ENCODE measurements around the gene SNX9. TPM values are rescaled to one million over a fixed set of nuclear protein-coding genes. Genes with fewer than 3 reads are reported as not detected.
A peak's percentile ranks its signal among the peaks of the same experiment; 100 is the strongest.

SNX9 gene
- total RNA-seq: 25.0 TPM
- long read RNA-seq, full-length matches to known transcripts: 95 of 113 reads
- long read RNA-seq, partial matches to known transcripts: 11 of 113 reads
- long read RNA-seq, other reads (novel, unspliced or antisense): 7 of 113 reads

DNA sequence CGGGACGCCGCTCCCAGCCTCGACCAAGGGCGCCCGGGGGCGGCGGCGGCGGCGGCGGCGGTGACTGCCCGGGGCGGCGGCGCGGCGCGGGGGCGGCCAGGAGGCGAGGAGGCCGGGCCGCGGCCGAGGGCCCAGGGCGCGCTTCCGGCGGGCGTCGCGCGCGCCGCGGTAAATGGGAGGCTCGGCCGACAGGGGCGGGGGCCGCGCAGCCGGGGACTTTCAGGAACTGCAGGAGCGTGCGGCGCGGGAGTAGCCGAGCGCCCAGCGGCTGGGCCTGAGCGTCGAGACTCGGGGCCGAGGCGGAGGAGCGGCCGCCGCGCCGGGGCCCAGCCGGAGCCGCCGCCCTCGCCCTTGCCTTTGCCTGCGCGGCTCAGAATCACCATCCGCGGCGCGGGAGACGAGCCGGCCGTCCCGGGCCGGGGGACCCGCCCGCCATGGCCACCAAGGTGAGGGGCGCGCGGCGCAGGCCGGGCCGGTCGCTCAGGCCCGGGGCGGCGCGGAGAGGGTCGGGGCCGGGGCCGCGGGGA lies at the start of gene SNX9:
Gene SNX9, plus strand, starts transcription at position 246 of the 527 bp plus-strand sequence. Its CDS starts 189 bp downstream, at position 435.
- H3K9me3 ChIP-seq: no peaks in the 10 kb centered on the region
- no peak for TF ChIP-seq CTCF (IDR thresholded peaks at IDR 0.05)
- DNase-seq (peak; percentile 87), ATAC-seq (peak; percentile 95)
- intact Hi-C loops (cut with DNase I): no loop called here
- H3K27me3 ChIP-seq: peaks cover 3% of the 10 kb centered on the region
- peaks cover 17% of the 10 kb centered on the region for H3K4me1 ChIP-seq
- no peaks in the 10 kb centered on the region for H3K36me3 ChIP-seq
- peak within 1 kb of the TSS; percentile 91 for H3K27ac ChIP-seq
- H3K4me3 ChIP-seq: peak within 1 kb of the TSS; percentile 82

GRCh38 chr6:157773248-157773773 lies 49.7 kb upstream of the SNX9 start:
- intact Hi-C loops (cut with DNase I): no loop called here
- ATAC-seq (no peak), DNase-seq (no peak)
- Histone ChIP-seq H3K27me3 (peaks cover 9% of the 10 kb centered on the region), H3K4me1 (peaks cover 4% of the 10 kb centered on the region), H3K9me3 (no peaks in the 10 kb centered on the region), H3K36me3 (no peaks in the 10 kb centered on the region), H3K27ac (no peak overlapping the region), H3K4me3 (no peak overlapping the region)
- TF ChIP-seq CTCF (IDR thresholded peaks at IDR 0.05): no peak

GRCh38 chr6:157774153-157775135 lies 48.6 kb upstream of the SNX9 start:
- H3K27me3 ChIP-seq: peaks cover 9% of the 10 kb centered on the region
- no peaks in the 10 kb centered on the region for H3K36me3 ChIP-seq
- peaks cover under 1% of the 10 kb centered on the region for H3K4me1 ChIP-seq
- DNase-seq: no peak
- H3K27ac ChIP-seq: no peak overlapping the region
- no peak for TF ChIP-seq CTCF (IDR thresholded peaks at IDR 0.05)
- intact Hi-C loops (cut with DNase I): no loop called here
- no peak overlapping the region for H3K4me3 ChIP-seq
- no peaks in the 10 kb centered on the region for H3K9me3 ChIP-seq
- ATAC-seq: peak; percentile 82

DNA sequence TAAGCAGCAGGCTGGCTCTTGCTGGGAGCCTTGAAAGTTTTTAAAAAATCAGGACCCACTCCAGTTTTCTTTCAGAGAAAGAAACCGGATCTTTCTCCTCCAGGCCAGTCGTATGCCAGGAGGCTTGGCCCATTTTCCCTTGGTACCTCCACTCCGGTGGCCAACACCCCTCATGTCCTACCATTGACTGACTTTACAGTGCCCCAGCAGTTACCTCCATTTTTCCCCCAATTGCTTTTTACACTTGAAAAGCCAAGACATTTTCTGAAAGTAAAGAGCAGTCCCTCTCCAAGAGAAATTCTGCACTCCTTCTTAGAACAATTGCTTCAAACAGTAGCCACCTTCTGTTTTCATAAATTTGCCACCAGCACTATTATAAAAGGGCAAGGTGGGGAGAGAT lies 47.7 kb upstream of the SNX9 start:
- intact Hi-C loops (cut with DNase I): no loop called here
- no peak overlapping the region for H3K4me3 ChIP-seq
- no peaks in the 10 kb centered on the region for H3K36me3 ChIP-seq
- DNase-seq (no peak), ATAC-seq (no peak)
- no peak overlapping the region for H3K27ac ChIP-seq
- H3K4me1 ChIP-seq: no peaks in the 10 kb centered on the region
- no peak for TF ChIP-seq CTCF (IDR thresholded peaks at IDR 0.05)
- H3K27me3 ChIP-seq: peaks cover 9% of the 10 kb centered on the region
- no peaks in the 10 kb centered on the region for H3K9me3 ChIP-seq

DNA sequence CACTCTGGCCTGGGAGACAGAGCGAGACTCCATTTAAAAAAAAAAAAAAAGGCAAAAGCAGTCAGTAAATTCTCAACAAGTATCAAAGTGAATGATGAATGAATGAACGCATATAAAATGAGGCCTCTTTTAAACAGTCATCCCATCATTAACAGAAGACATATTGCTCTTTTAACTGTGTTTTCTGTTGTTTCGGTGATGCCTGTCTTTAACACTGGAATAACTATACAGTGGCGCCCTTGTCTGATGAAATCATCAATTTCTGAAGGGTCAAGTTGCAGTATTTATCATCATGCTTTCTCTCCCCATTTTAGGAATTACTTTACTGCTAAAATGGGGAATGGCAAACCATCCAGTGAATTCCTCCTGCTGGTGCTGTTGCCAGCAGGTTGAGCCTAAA lies 45.7 kb upstream of the SNX9 start:
- Histone ChIP-seq H3K27ac (no peak overlapping the region), H3K4me1 (no peaks in the 10 kb centered on the region), H3K36me3 (no peaks in the 10 kb centered on the region), H3K9me3 (no peaks in the 10 kb centered on the region), H3K4me3 (no peak overlapping the region), H3K27me3 (peaks cover 9% of the 10 kb centered on the region)
- TF ChIP-seq CTCF (IDR thresholded peaks at IDR 0.05): no peak
- ATAC-seq (no peak), DNase-seq (no peak)
- intact Hi-C loops (cut with DNase I): no loop called here

Data from upper lobe of right lung (tissue), 1 donor.